Activated CD4-positive, CD25-positive, alpha-beta regulatory T cell treated with anti-CD3 and anti-CD28 coated beads, Interleukin-2, amount 50 U/mL, for 24 hours (primary cell): ENCODE measurements around the gene OXA1L.
"Not testable (repeated sequence)": the region's sequence is repeated elsewhere in the genome, so short reads cannot be mapped to it uniquely, and the experiment has no call there.

Experiments
- ATAC-seq, 2 donors: fragments of 150-1000 bp; cut with Tn5 transposase; one replicate each; pipeline ENCODE4 v1.10.0; 2021; ENCODE audit warnings: mild to moderate bottlenecking in 1 of 2, moderate library complexity in 1 of 2

OXA1L gene

GRCh38 chr14:22802860-22803686, 36.6 kb downstream of the OXA1L start:
- ATAC-seq: no peak

GRCh38 chr14:22803687-22803974, 37.1 kb downstream of the OXA1L start:
- no peak for ATAC-seq

DNA sequence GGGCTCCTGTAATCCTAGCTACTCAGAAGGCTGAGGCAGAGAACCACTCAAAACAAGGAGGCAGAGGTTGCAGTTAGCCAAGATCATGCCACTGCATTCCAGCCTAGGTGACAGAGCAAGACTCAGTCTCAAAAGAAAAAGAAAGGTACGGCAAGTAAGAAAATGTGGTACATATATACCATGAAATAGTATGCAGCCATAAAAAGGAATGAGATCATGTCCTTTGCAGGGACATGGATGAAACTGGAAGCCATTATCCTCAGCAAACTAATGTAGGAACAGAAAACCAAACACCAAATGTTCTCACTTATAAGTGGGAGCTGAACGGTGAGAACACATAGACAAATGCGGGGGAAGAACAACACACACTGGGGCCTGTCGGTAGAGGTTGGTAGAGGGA, 38.7 kb downstream of the OXA1L start:
- ATAC-seq: not testable (repeated sequence)

GRCh38 chr14:22807432-22808087, 41.1 kb downstream of the OXA1L start:
- no peak for ATAC-seq

DNA sequence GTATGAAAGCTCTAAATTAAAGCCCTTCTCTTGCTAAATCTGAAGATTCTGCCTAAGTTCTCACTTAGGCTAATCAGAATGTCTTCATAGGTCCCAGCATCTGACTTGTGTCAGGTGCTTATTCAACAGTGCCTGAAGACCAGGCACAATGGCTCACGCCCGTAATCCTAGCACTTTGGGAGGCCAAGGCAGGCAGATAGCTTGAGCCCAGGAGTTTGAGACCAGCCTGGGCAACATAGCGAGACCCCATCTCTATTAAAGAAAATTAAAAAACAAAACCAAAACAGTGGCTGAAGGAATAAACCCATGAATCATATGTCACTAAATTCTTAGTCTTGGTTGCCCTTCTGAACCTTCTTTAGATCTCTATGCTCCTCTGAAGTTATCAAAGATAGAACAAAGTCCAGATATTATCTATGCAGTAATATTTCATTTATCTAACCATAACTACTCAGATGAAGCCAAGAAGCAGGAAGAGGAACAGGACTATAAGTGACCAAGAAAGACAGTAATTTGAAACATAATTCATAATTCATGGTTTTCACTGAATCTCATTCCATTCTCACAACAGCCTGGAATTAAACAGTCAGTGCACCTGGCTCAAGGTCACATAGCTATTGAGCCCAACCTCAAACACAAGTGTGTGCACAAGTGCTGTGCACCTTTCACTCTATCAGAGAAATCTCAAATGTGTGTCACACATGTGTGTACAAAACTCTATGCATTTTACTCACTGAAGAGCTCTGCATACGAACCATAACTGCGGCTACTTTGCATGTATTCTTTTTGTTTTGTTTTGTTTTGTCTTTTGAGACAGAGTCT, 42.1 kb downstream of the OXA1L start:
- no peak for ATAC-seq

GRCh38 chr14:22811722-22812121, 45.2 kb downstream of the OXA1L start:
- ATAC-seq: no peak

DNA sequence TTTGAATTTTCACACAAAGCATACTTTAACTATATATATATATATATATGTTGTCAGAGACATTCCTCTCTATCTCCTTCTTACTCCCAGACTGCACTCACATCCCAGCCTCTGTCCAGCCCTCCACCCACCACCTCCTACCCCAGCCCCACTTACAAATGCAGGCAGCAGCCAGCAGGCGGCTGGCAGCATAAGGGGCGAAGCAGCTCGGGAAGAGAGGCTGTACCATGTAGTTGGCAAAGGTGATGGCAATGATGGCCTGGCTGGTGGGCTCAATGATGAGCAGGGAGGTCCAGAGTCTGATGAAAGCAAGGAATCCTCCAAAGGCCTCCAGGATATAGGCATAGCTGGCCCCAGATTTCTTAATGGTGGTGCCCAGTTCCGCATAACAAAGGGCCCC, 46.3 kb downstream of the OXA1L start:
- peak in 1 of 2 donors; percentile 17 for ATAC-seq

DNA sequence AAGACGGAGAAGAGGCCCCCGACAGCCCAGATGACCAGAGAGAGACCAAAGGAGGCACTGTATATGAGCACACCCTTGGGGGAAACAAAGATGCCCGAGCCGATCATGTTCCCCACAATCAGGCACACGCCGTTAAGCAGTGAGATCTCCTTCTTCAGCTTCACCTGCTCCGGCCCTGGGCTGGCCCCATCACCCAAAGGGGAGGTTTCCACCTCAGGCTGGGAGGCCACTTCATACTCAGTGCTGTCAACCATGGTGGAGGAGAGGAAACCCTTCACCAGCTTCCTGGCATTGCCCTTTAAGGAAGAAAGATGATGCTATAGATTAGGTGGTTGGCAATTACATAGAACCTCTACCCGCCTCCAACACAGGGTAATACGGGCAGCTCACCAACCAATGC, 46.7 kb downstream of the OXA1L start:
- ATAC-seq: no peak

DNA sequence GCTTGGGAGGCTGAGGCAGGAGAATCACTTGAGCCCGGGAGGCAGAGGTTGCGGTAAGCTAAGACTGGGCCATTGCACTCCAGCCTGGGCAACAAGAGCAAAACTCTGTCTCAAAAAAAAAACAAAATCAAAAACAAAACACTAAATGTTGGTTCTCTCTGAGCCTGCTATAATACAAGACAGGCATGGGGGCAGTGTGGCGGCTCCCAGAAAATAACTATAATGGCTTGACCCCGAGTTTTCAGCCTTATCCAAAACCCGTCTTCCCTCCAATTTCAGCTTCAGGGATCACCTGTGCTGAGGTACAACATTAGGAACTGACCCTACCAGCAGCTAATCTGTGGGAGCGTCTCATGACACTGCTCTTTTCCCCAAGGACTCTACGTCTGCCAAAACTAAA, 47.9 kb downstream of the OXA1L start:
- ATAC-seq: no peak

GRCh38 chr14:22814941-22815713, 48.6 kb downstream of the OXA1L start, which contains the start of gene SLC7A7:
Gene SLC7A7, minus strand, starts transcription at chr14:22815435. Its CDS starts 2,037 bp downstream, at chr14:22813398.
- ATAC-seq: no peak

DNA sequence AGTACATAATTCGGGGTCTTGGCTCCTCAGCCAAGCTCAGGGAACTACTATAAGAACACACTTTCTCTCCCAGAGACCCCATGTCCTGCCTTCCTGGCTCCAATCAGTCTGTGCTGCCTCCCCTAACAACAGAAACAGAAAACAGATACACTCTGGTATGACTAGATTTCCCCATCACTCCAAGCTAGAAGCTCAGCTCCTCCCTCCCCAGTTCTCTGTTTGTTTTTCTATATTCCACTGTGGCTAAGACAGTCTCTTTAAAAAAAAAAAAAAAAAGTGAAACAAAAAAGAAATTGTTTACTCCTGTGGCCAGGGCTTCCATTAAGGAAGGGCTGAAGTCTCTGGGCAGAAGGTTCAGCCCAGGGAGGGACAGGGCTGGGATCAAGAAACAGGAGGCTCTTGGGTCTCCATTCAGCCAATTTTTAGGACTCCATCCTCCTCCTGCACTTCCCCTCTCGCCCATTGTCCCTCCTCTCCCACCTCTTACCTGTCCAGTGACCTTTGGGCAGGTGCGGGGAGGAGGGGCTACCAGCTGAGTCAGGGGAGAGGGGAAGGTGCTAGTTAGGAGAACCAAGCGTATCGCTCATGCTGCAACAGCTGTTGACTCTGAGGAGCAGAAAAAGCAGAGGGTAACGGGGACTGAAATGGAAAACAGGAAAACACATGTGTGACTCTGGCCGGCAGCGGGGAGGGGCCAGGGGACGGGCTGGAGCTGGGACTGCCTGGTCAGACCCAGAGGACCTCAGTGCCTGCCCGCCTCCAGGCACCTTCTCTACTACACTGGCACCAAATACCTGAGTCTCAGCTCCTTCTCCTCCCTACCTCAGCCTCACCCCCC, 52.9 kb downstream of the OXA1L start:
- no peak for ATAC-seq

- no peak for ATAC-seq
These were observed 54.2 kb downstream of the OXA1L start for GRCh38 chr14:22820731-22821130.

DNA sequence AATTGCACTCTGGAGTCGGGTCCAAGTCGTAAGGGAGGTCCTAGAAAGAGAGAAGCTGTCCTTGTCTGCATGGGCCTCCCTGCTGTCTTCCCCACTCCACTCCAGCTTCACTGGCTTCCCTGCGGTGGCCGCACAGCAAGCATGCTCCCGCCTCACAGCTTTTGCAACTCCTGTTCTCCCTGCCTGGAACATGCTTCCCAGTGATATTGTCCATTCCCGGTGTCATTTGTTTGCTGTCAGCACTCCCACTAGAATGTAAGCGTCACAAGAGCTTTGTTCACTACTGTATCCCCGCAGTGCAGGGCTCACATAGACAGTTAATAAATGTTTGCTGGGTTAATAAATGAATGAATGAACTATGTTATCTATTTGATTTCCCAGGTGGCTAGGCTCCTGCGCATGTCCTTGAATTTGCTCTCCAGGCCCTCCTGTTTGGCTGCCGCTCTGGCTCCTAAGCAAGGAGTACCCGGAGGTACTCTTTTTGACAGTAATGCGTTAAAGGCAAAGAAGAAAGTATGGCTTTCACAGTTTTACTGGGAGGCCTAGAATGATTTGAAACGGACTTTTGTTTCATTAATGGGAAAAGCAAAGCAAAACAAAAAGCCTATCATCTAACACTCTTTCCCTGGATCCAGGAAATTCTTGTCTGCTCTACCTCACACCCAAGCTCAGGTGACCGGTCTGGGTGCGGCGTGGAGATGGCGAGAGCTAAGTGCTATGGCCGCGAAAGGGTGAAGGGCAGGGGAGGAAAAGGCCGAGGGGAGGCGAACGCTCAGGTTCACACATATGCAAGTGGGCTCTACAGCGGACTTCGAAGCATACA, 54.9 kb downstream of the OXA1L start:
- no peak for ATAC-seq

GRCh38 chr14:22822016-22822570, 55.6 kb downstream of the OXA1L start:
- no peak for ATAC-seq
